Measurements from ENCODE around the gene TSPO2. TPM values are rescaled to one million over a fixed set of nuclear protein-coding genes. Genes with fewer than 3 reads are reported as not detected.

TSPO2 gene
- total RNA-seq, 6 donors from 2014 or later, result not detected

DNA sequence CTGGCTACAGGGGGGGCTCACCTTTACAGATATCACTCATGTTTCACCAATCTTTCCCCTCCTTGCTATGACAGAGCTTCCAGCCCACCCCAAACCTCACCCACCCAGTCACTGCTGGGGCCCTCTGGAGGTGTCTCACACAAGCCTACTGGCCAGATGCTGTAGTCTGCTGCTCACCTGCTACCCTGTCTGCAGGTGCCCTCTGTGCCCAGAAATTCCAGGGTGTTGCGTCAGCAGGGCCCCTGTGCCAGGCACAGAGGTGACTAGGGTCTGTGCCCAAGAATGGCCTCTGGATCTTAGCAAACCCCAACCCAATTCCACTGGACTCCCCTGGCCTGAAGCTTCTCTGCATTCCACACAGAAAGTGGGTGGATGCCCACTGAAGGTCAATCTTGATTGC lies 24.6 kb upstream of the TSPO2 start:
- no peak for ATAC-seq (ENCODE audit: low FRiP score in 2 of 2)
- H3K4me3 ChIP-seq, result no peak overlapping the region

DNA sequence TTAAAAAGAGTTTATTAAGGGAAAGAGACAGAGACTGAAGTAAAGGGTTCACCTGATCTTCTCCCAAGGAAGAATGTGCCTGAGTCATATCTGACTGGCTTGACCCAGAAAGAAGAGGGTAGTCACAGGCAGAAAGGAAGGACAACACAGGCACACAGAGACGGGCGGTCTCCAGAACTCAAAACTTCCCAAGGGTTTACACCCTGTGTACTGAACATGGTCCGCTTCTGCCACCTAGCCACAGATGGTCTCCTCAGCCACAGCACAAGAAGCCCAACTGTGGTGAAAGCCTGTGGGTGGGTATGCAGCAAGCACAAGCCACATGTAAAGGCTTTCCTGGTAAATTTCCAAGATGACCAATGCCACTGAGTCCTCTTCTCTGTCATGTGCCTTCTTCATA lies 20.4 kb upstream of the TSPO2 start:
- H3K27me3 ChIP-seq, result no peaks in the 10 kb centered on the region
- H3K4me1 ChIP-seq, result no peaks in the 10 kb centered on the region
- no peak overlapping the region for H3K4me3 ChIP-seq
- H3K36me3 ChIP-seq, result no peaks in the 10 kb centered on the region
- no peak for DNase-seq
- H3K9me3 ChIP-seq, result no peaks in the 10 kb centered on the region
- TF ChIP-seq POLR2A (IDR thresholded peaks at IDR 0.05), result no peak
- TF ChIP-seq, protein P1, sequence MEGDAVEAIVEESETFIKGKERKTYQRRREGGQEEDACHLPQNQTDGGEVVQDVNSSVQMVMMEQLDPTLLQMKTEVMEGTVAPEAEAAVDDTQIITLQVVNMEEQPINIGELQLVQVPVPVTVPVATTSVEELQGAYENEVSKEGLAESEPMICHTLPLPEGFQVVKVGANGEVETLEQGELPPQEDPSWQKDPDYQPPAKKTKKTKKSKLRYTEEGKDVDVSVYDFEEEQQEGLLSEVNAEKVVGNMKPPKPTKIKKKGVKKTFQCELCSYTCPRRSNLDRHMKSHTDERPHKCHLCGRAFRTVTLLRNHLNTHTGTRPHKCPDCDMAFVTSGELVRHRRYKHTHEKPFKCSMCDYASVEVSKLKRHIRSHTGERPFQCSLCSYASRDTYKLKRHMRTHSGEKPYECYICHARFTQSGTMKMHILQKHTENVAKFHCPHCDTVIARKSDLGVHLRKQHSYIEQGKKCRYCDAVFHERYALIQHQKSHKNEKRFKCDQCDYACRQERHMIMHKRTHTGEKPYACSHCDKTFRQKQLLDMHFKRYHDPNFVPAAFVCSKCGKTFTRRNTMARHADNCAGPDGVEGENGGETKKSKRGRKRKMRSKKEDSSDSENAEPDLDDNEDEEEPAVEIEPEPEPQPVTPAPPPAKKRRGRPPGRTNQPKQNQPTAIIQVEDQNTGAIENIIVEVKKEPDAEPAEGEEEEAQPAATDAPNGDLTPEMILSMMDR (IDR thresholded peaks at IDR 0.05), result no peak
- no peak for TF ChIP-seq POLR2AphosphoS5 (IDR thresholded peaks at IDR 0.05)
- TF ChIP-seq EP300 (IDR thresholded peaks at IDR 0.05), result no peak
- 94 to 96% methylated on average over 3 of the region's 3 CpGs for WGBS, 2 donors
- H3K27ac ChIP-seq, result no peak overlapping the region
- ATAC-seq (ENCODE audit: low FRiP score in 2 of 2), result no peak

More for the DNA sequence above, 24.6 kb upstream of the TSPO2 start:
- H3K27ac ChIP-seq, result no peak overlapping the region
- H3K9me3 ChIP-seq, result no peaks in the 10 kb centered on the region
- 100% methylated on average over 1 of the region's 1 CpG; no CpG with 5 or more reads in 1 of the 2 donors for WGBS, 2 donors
- H3K4me1 ChIP-seq, result no peaks in the 10 kb centered on the region
- DNase-seq, result no peak
- no peaks in the 10 kb centered on the region for H3K36me3 ChIP-seq
- no peaks in the 10 kb centered on the region for H3K27me3 ChIP-seq
- TF ChIP-seq, protein P1 (IDR thresholded peaks at IDR 0.05), result no peak

DNA sequence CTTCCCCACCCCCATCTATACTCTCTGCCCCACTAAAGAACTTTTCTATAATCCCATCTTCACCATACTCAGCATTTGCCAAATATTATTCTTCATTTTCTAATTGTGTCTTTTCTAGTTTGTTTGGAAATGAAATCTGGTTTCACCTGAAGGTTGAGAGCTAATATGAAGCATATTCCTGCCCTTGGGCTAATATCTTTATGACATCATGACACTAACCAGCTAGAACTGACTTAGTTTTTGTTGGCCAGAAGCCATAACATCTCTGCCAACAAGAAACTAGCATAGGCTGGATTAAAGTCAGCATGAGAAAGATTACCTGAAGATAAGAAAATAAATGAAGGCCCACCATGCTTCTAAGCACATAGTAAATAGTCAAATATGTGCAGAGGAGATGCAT lies 20.0 kb upstream of the TSPO2 start:
- ATAC-seq (ENCODE audit: low FRiP score in 2 of 2), result no peak
- Histone ChIP-seq H3K4me1 (peaks cover 0 to 2% (median under 1%) of the 10 kb centered on the region in 4 donors), H3K27me3 (no peaks in the 10 kb centered on the region), H3K27ac (no peak overlapping the region), H3K9me3 (no peaks in the 10 kb centered on the region), H3K4me3 (no peak overlapping the region), H3K36me3 (no peaks in the 10 kb centered on the region)
- DNase-seq, result no peak
- TF ChIP-seq, protein P1 (IDR thresholded peaks at IDR 0.05), result no peak
- TF ChIP-seq POLR2AphosphoS5 (IDR thresholded peaks at IDR 0.05), result no peak
- no peak for TF ChIP-seq EP300 (IDR thresholded peaks at IDR 0.05)
- no peak for TF ChIP-seq POLR2A (IDR thresholded peaks at IDR 0.05)

DNA sequence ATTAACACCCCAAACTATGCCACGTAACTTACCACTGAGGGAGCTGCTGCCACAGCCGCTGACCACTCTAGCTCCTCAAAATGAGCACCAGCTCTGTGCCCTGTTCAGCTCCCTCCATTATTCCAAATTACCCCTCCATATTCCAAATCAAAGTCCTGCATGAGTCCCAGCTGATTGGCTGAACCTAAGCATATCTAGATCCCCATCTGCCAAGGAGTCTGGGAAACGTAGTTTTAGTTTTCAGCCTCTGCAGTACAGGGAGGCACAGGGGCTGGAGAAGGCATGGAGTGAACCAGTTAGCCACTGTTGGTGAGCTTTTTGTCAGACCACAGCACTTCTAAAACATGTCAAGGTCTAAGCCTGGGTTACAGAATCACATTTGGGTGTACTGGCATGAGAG lies 19.2 kb upstream of the TSPO2 start:
- ATAC-seq (ENCODE audit: low FRiP score in 2 of 2) (no peak), DNase-seq (no peak)
- TF ChIP-seq, protein P1 (IDR thresholded peaks at IDR 0.05), result no peak
- TF ChIP-seq POLR2A (IDR thresholded peaks at IDR 0.05) (no peak), EP300 (IDR thresholded peaks at IDR 0.05) (no peak), POLR2AphosphoS5 (IDR thresholded peaks at IDR 0.05) (no peak)
- no peak overlapping the region for H3K4me3 ChIP-seq
- H3K9me3 ChIP-seq, result no peaks in the 10 kb centered on the region
- 94% methylated on average over 3 of the region's 3 CpGs for WGBS, 2 donors
- no peaks in the 10 kb centered on the region for H3K36me3 ChIP-seq
- no peak overlapping the region for H3K27ac ChIP-seq
- H3K27me3 ChIP-seq, result no peaks in the 10 kb centered on the region
- peaks cover 6 to 9% (median 7%) of the 10 kb centered on the region in 4 donors for H3K4me1 ChIP-seq

DNA sequence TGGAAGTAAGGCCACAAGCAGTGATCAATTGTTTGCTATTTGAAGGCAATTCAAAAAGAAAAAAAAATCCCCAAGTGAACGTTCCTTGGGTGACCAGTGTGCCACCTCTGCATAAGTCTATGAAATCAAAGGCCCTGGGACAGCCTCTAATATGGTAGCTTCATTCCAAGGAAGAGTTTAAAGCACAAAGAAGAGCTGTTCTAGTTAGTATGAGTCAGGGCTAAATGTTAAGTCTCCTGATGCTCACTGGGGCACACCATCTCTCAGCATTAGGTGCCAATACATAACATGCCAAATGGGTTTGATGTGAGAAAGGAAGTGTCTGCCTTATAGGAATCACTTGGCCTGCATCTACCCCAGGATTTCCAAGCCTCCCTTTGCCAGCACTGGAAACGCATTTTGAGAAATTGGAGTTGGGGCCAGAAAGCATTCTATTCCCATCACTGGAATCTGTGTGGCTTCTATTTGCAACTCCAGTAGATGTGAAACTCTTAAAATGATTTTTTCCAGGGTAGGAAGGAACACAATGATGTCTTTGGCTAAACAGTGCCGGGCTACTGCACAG lies 16.2 kb upstream of the TSPO2 start:
- DNase-seq (no peak), ATAC-seq (ENCODE audit: low FRiP score in 2 of 2) (no peak)
- H3K36me3 ChIP-seq, result no peaks in the 10 kb centered on the region
- H3K27ac ChIP-seq, result no peak overlapping the region
- peaks cover 11 to 16% (median 13%) of the 10 kb centered on the region in 4 donors for H3K4me1 ChIP-seq
- TF ChIP-seq, protein P1 (IDR thresholded peaks at IDR 0.05), result no peak
- TF ChIP-seq POLR2AphosphoS5 (IDR thresholded peaks at IDR 0.05) (no peak), POLR2A (IDR thresholded peaks at IDR 0.05) (no peak), EP300 (IDR thresholded peaks at IDR 0.05) (no peak)
- WGBS, 2 donors, result 87 to 90% methylated on average over 3 of the region's 3 CpGs
- no peaks in the 10 kb centered on the region for H3K27me3 ChIP-seq
- no peak overlapping the region for H3K4me3 ChIP-seq
- no peaks in the 10 kb centered on the region for H3K9me3 ChIP-seq

Measured in upper lobe of left lung (tissue), 6 donors.